GM19035 (cell line): ENCODE measurements around the gene ADAMTS18.

Experiments
- ATAC-seq: cut with Tn5 transposase; IDR thresholded peaks from one replicate; pipeline ENCODE4 v1.9.1; 2021; ENCODE audit not compliant: unreplicated experiment

Gene ADAMTS18

GRCh38 chr16:77396461-77396860, 38.4 kb downstream of the ADAMTS18 start:
- no peak for ATAC-seq

- ATAC-seq, result no peak
These were observed 40.1 kb downstream of the ADAMTS18 start for GRCh38 chr16:77394699-77395098.

GRCh38 chr16:77393955-77394354, 40.9 kb downstream of the ADAMTS18 start:
- ATAC-seq, result no peak

GRCh38 chr16:77387815-77388209, 47.0 kb downstream of the ADAMTS18 start:
- no peak for ATAC-seq

GRCh38 chr16:77386831-77387814, 47.7 kb downstream of the ADAMTS18 start:
- ATAC-seq, result no peak

- ATAC-seq, result no peak
These were observed 49.4 kb downstream of the ADAMTS18 start for GRCh38 chr16:77385481-77385880.

GRCh38 chr16:77383606-77384187, 51.1 kb downstream of the ADAMTS18 start:
- ATAC-seq, result no peak

- ATAC-seq, result no peak
These were observed 58.5 kb downstream of the ADAMTS18 start for GRCh38 chr16:77376358-77376757.

GRCh38 chr16:77375396-77375795, 59.4 kb downstream of the ADAMTS18 start:
- no peak for ATAC-seq

GRCh38 chr16:77374384-77374783, 60.5 kb downstream of the ADAMTS18 start:
- no peak for ATAC-seq

GRCh38 chr16:77373726-77374125, 61.1 kb downstream of the ADAMTS18 start:
- ATAC-seq, result no peak

GRCh38 chr16:77364770-77365169, 70.1 kb downstream of the ADAMTS18 start:
- no peak for ATAC-seq

- ATAC-seq, result no peak
These were observed 75.8 kb downstream of the ADAMTS18 start for GRCh38 chr16:77359065-77359502.

GRCh38 chr16:77353587-77354263, 81.1 kb downstream of the ADAMTS18 start:
- no peak for ATAC-seq

GRCh38 chr16:77344341-77344740, 90.5 kb downstream of the ADAMTS18 start:
- ATAC-seq, result no peak

- no peak for ATAC-seq
These were observed 98.2 kb downstream of the ADAMTS18 start for GRCh38 chr16:77336637-77337036.

GRCh38 chr16:77335652-77336234, 99.1 kb downstream of the ADAMTS18 start:
- no peak for ATAC-seq

GRCh38 chr16:77332792-77333191, 102.0 kb downstream of the ADAMTS18 start:
- no peak for ATAC-seq

- no peak for ATAC-seq
These were observed 102.8 kb downstream of the ADAMTS18 start for GRCh38 chr16:77331802-77332586.

- ATAC-seq, result no peak
These were observed 103.8 kb downstream of the ADAMTS18 start for GRCh38 chr16:77331043-77331442.
